ENCODE results near the gene YOD1. TPM values are rescaled to one million over a fixed set of nuclear protein-coding genes. Genes with fewer than 3 reads are reported as not detected.
A peak's percentile ranks its signal among the peaks of the same experiment; 100 is the strongest.

YOD1 gene
- total and polyA plus RNA-seq, 2 of the 13 experiments (the other 11 are each of a cell fraction or from before 2014, with no cell fraction given), result 3.4 to 9.1 TPM

DNA sequence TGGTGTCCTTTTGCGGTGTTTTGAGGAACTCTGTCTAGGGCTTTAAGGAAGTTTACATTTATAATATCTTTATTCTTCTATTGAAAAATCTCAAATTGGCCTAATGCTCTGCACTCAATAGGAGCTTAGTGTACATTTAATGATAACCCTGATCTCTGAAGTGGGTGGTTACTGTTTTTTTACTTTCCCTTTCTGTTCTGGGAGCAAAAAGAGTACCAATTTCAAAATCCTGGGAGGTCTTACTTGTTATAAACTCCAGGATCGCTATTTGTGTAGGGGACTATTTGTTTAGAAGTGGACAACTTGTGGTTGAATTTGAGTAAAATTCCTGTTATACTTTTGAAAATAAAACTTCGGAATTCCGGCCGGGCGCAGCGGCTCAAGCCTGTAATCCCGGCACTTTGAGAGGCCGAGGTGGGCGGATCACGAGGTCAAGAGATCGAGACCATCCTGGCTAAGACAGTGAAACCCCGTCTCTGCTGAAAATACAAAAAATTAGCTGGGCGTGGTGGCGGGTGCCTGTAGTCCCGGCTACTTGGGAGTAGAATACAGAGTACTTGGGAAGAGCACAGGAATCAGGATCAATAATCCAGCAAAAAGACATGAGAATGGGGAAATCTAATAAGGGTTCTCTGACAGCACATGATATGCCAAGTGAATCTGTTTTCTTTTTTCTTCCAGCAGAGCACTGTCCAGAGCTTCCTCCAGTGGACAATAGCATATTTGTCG, 38.8 kb upstream of the YOD1 start:
- no TSS peak for BruUV-seq (replicated peaks)
- H4K20me1 ChIP-seq (ENCODE audit: insufficient read depth, low read length), result no peaks in the 10 kb centered on the region
- H3K27ac ChIP-seq (ENCODE audit: extremely low read length, insufficient read depth, low read length), result peak overlapping the region; percentile 97
- DNase-seq (ENCODE audit: low spot score) (peak; percentile 23), FAIRE-seq (no peak), ATAC-seq (no peak)
- peak overlapping the region; percentile 84 for H3K9ac ChIP-seq (ENCODE audit: insufficient read depth, low read depth, low read length)
- in situ Hi-C loops (cut with HindIII; ENCODE audit: extremely low pct_ligation_motif_present, low pct_unique_long_range_greater_than_20kb), result loop anchor here (5.0 kb wide), 1 partner anchor 318 kb away; no protein-coding TSS in a partner anchor
- H3K4me1 ChIP-seq (ENCODE audit: insufficient read depth, low read length), result peaks cover 60% of the 10 kb centered on the region
- intact Hi-C loops (cut with micrococcal nuclease; ENCODE audit: unreplicated experiment), result loop anchor here (2.0 to 5.0 kb wide), 4 partner anchors 15 to 233 kb away; partner anchors contain the start of genes C4BPA and CD55
- peak overlapping the region; percentile 86 for H3K4me2 ChIP-seq (ENCODE audit: low read depth, low read length)
- peaks cover 21% of the 10 kb centered on the region for H3K79me2 ChIP-seq (ENCODE audit: insufficient read depth, low read length)
- peaks cover 3 to 20% of the 10 kb centered on the region in 2 experiments; a peak in 4 of 5 replicates for H3K36me3 ChIP-seq (replicated peaks in 1 of 2; ENCODE audit: control insufficient read depth in 1 of 2, insufficient read depth in 2 of 2, low read length in 2 of 2)
- H3K4me3 ChIP-seq (replicated peaks in 1 of 3; ENCODE audit: insufficient read depth in 1 of 3, low read depth in 2 of 3, low read length in 3 of 3), result peak overlapping the region; percentile 70 to 94 (median 75)
- no peaks in the 10 kb centered on the region; a peak in 1 of 5 replicates for H3K27me3 ChIP-seq (ENCODE audit: control insufficient read depth in 1 of 2, insufficient read depth in 2 of 2, low read length in 2 of 2)
- ChIA-PET CTCF (ENCODE audit: low intra/inter-chr PET ratio, low total read pairs) (no interaction called here), POLR2A (interaction anchor here (0.7 to 3.3 kb wide), 8 partner anchors 11 to 232 kb away, joined by 3 to 26 read pairs (median 13); partner anchors contain the start of genes C4BPA, CD55 and PFKFB2)
- no peaks in the 10 kb centered on the region for H3K9me3 ChIP-seq (ENCODE audit: low read length)
- H2AFZ ChIP-seq (ENCODE audit: low read length), result no peak overlapping the region
- WGBS (ENCODE audit: low lambda C conversion rate), result 2% methylated on average over 16 of the region's 17 CpGs
- TF ChIP-seq ZNF232 (CRISPR knock-in tag; IDR thresholded peaks at IDR 0.05; ENCODE audit: borderline replicate concordance) (0 out of 2 replicates have a peak, but pooled peaks have one; percentile 33), ATAD3A (CRISPR knock-in tag; IDR thresholded peaks at IDR 0.05) (no peak), ZSCAN22 (CRISPR knock-in tag; IDR thresholded peaks at IDR 0.05) (no peak), CHD4 (IDR thresholded peaks at IDR 0.05; ENCODE audit: borderline replicate concordance, low read length) (no peak), ZC3H4 (CRISPR knock-in tag; IDR thresholded peaks at IDR 0.05; ENCODE audit: borderline replicate concordance) (no peak), KAT7 (CRISPR knock-in tag; IDR thresholded peaks at IDR 0.05; ENCODE audit: borderline replicate concordance) (peak; percentile 81; the same call in 1 of the 2 replicates), ZBTB38 (CRISPR knock-in tag; IDR thresholded peaks at IDR 0.05) (no peak), ZNF20 (CRISPR knock-in tag; IDR thresholded peaks at IDR 0.05) (0 out of 2 replicates have a peak, but pooled peaks have one; percentile 56), ZSCAN31 (CRISPR knock-in tag; IDR thresholded peaks at IDR 0.05; ENCODE audit: low read depth) (0 out of 2 replicates have a peak, but pooled peaks have one; percentile 15), NR2F6 (IDR thresholded peaks at IDR 0.05) (0 out of 2 replicates have a peak, but pooled peaks have one; percentile 9), NR2F6 (CRISPR knock-in tag; IDR thresholded peaks at IDR 0.05) (no peak), RFXANK (CRISPR knock-in tag; IDR thresholded peaks at IDR 0.05) (0 out of 2 replicates have a peak, but pooled peaks have one; percentile 6), ATF7-NPFF (CRISPR knock-in tag; IDR thresholded peaks at IDR 0.05; ENCODE audit: low read depth) (no peak), ZNF30 (CRISPR knock-in tag; IDR thresholded peaks at IDR 0.05) (no peak), MTF2 (CRISPR knock-in tag; IDR thresholded peaks at IDR 0.05; ENCODE audit: borderline replicate concordance) (no peak), RBFOX2 (IDR thresholded peaks at IDR 0.05; ENCODE audit: low read depth, low read length) (peak; percentile 47), KLF13 (CRISPR knock-in tag; IDR thresholded peaks at IDR 0.05) (no peak), TP53 (CRISPR knock-in tag; conservative IDR thresholded peaks at IDR 0.05) (no peak), SAP130 (CRISPR knock-in tag; IDR thresholded peaks at IDR 0.05; ENCODE audit: low read depth) (peak; percentile 34), ZNF605 (CRISPR knock-in tag; IDR thresholded peaks at IDR 0.05) (0 out of 2 replicates have a peak, but pooled peaks have one; percentile 40), IRF2 (CRISPR knock-in tag; IDR thresholded peaks at IDR 0.05) (peak; percentile 58; the same call in 1 of the 2 replicates), RBM22 (optimal IDR thresholded peaks at IDR 0.05; ENCODE audit: low read length) (no peak)
- TF ChIP-seq, protein P1, sequence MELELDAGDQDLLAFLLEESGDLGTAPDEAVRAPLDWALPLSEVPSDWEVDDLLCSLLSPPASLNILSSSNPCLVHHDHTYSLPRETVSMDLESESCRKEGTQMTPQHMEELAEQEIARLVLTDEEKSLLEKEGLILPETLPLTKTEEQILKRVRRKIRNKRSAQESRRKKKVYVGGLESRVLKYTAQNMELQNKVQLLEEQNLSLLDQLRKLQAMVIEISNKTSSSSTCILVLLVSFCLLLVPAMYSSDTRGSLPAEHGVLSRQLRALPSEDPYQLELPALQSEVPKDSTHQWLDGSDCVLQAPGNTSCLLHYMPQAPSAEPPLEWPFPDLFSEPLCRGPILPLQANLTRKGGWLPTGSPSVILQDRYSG (CRISPR knock-in tag; IDR thresholded peaks at IDR 0.05), result no peak
- TF ChIP-seq, protein P2, sequence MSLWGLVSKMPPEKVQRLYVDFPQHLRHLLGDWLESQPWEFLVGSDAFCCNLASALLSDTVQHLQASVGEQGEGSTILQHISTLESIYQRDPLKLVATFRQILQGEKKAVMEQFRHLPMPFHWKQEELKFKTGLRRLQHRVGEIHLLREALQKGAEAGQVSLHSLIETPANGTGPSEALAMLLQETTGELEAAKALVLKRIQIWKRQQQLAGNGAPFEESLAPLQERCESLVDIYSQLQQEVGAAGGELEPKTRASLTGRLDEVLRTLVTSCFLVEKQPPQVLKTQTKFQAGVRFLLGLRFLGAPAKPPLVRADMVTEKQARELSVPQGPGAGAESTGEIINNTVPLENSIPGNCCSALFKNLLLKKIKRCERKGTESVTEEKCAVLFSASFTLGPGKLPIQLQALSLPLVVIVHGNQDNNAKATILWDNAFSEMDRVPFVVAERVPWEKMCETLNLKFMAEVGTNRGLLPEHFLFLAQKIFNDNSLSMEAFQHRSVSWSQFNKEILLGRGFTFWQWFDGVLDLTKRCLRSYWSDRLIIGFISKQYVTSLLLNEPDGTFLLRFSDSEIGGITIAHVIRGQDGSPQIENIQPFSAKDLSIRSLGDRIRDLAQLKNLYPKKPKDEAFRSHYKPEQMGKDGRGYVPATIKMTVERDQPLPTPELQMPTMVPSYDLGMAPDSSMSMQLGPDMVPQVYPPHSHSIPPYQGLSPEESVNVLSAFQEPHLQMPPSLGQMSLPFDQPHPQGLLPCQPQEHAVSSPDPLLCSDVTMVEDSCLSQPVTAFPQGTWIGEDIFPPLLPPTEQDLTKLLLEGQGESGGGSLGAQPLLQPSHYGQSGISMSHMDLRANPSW (CRISPR knock-in tag; IDR thresholded peaks at IDR 0.05; ENCODE audit: borderline replicate concordance), result 0 out of 2 replicates have a peak, but pooled peaks have one; percentile 37
